Calu3 (cell line): ENCODE measurements around the gene ANGPTL2. TPM values are rescaled to one million over a fixed set of nuclear protein-coding genes. Genes with fewer than 3 reads are reported as not detected.

Source experiments
- BruUV-seq: library from RNA; stranded (reverse); fragments of 400-500 nt; replicated peaks from 2 replicates; lab custom pipeline; 2021; lab: Mats Ljungman, UMichigan
- CTCF ChIA-PET: fragments of 300-600 bp; sonication (Branson Sonifier 250); formaldehyde crosslinking; loops from one replicate; lab custom pipeline; 2022; ENCODE audit warnings: antibody characterized with exemption; lab: Charles Lee
- DNase-seq: peaks from one replicate; pipeline ENCODE4 v3.0.0; 2022
- H3K27ac Mint-ChIP-seq: one replicate; pipeline ENCODE4 v1.8.0; 2022; ENCODE audit warnings: mixed read lengths; ENCODE audit not compliant: unreplicated experiment
- H3K27me3 Mint-ChIP-seq: one replicate; pipeline ENCODE4 v1.8.0; 2022; ENCODE audit warnings: mixed read lengths; ENCODE audit not compliant: unreplicated experiment
- H3K36me3 Mint-ChIP-seq: one replicate; pipeline ENCODE4 v1.8.0; 2022; ENCODE audit warnings: mild to moderate bottlenecking, moderate library complexity, mixed read lengths; ENCODE audit not compliant: insufficient read depth, unreplicated experiment
- H3K4me1 Mint-ChIP-seq: one replicate; pipeline ENCODE4 v1.8.0; 2022; ENCODE audit warnings: mild to moderate bottlenecking, low read depth, mixed read lengths; ENCODE audit not compliant: unreplicated experiment
- H3K4me3 Mint-ChIP-seq: one replicate; pipeline ENCODE4 v1.8.0; 2022; ENCODE audit warnings: mild to moderate bottlenecking, low read depth, moderate library complexity, mixed read lengths; ENCODE audit not compliant: unreplicated experiment
- H3K9me3 Mint-ChIP-seq: one replicate; pipeline ENCODE4 v1.8.0; 2022; ENCODE audit warnings: low read depth, mixed read lengths; ENCODE audit not compliant: unreplicated experiment
- intact Hi-C: fragments of 100-400 bp; cut with micrococcal nuclease; formaldehyde crosslinking; loops from one replicate; pipeline ENCODE4 v1.10.0; 2022; ENCODE audit not compliant: unreplicated experiment
- total RNA-seq: library from RNA; stranded (reverse); gene quantifications from 2 replicates; pipeline ENCODE4 v1.2.3, GENCODE V29; 2022
- TF ChIP-seq, protein P1 (sequence below): fragments of 200-600 bp; IDR thresholded peaks from one replicate; pipeline ENCODE4 v1.8.0; 2022; ENCODE audit warnings: antibody characterized with exemption; ENCODE audit not compliant: unreplicated experiment

ANGPTL2 gene
- total RNA-seq, 1 experiment from 2014 or later, result not detected

DNA sequence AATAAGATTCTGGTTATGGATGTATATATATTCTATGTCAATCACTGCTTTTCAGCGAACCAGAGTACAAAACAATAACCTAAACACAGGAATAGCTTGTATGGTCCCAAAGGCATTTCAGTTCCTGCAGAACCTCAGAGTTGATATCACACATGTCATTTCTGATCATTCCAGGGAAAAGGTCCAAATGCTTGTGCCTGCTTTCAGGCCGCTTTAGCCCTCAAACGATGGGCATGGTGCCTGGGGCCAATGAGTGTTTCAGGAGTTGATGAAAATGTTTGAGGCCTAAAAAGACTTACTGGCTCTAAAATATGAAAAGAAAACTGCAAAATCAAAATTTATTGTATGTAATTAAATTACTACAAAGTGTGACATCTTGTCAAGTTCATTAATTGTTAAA, 22.8 kb downstream of the ANGPTL2 start:
- BruUV-seq, result no TSS peak
- no peak for DNase-seq
- H3K27ac Mint-ChIP-seq, result no peak overlapping the region
- H3K27me3 Mint-ChIP-seq, result no peaks in the 10 kb centered on the region
- no peak overlapping the region for H3K4me3 Mint-ChIP-seq
- H3K9me3 Mint-ChIP-seq, result no peaks in the 10 kb centered on the region
- no peaks in the 10 kb centered on the region for H3K4me1 Mint-ChIP-seq
- no peaks in the 10 kb centered on the region for H3K36me3 Mint-ChIP-seq
- CTCF ChIA-PET, result no interaction called here
- TF ChIP-seq, protein P1, sequence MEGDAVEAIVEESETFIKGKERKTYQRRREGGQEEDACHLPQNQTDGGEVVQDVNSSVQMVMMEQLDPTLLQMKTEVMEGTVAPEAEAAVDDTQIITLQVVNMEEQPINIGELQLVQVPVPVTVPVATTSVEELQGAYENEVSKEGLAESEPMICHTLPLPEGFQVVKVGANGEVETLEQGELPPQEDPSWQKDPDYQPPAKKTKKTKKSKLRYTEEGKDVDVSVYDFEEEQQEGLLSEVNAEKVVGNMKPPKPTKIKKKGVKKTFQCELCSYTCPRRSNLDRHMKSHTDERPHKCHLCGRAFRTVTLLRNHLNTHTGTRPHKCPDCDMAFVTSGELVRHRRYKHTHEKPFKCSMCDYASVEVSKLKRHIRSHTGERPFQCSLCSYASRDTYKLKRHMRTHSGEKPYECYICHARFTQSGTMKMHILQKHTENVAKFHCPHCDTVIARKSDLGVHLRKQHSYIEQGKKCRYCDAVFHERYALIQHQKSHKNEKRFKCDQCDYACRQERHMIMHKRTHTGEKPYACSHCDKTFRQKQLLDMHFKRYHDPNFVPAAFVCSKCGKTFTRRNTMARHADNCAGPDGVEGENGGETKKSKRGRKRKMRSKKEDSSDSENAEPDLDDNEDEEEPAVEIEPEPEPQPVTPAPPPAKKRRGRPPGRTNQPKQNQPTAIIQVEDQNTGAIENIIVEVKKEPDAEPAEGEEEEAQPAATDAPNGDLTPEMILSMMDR, result no peak
- intact Hi-C loops, result no loop called here

GRCh38 chr9:127098916-127099553, 23.4 kb downstream of the ANGPTL2 start:
- H3K4me1 Mint-ChIP-seq, result no peaks in the 10 kb centered on the region
- no peak for DNase-seq

DNA sequence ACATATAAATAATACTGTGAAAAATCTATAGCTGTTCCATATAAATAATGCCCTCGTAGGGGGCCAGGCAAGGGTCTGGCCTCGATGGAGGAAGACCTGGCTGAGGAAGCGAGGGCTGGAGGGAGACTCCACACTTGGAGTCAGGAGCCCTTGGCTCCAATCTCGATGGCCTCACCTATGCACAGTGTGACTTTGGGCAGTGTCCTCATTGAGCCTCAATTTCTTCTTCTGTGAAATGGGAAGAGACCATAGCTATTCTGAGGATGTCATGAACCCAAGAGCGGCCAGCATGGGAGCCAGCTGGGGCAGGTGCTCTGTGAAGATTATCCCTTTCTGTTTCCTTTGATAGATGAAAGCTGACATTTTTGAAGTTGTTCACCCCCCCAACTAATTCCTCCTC, 24.8 kb downstream of the ANGPTL2 start:
- CTCF ChIA-PET, result interaction anchor here (1.1 kb wide), 1 partner anchor 12 kb away, joined by 3 read pairs; no protein-coding TSS in a partner anchor
- Mint-ChIP-seq H3K36me3 (no peaks in the 10 kb centered on the region), H3K9me3 (no peaks in the 10 kb centered on the region), H3K27me3 (no peaks in the 10 kb centered on the region), H3K4me1 (no peaks in the 10 kb centered on the region), H3K27ac (no peak overlapping the region), H3K4me3 (no peak overlapping the region)
- BruUV-seq, result no TSS peak
- TF ChIP-seq, protein P1, result no peak
- no peak for DNase-seq
- intact Hi-C loops, result no loop called here

More at GRCh38 chr9:127098916-127099553, 23.4 kb downstream of the ANGPTL2 start:
- H3K4me3 Mint-ChIP-seq, result no peak overlapping the region
- TF ChIP-seq, protein P1, result no peak
- no peak overlapping the region for H3K27ac Mint-ChIP-seq
- H3K36me3 Mint-ChIP-seq, result no peaks in the 10 kb centered on the region
- H3K27me3 Mint-ChIP-seq, result no peaks in the 10 kb centered on the region
- no TSS peak for BruUV-seq
- intact Hi-C loops, result no loop called here
- CTCF ChIA-PET, result no interaction called here
- H3K9me3 Mint-ChIP-seq, result no peaks in the 10 kb centered on the region

GRCh38 chr9:127096208-127096607, 26.2 kb downstream of the ANGPTL2 start:
- Mint-ChIP-seq H3K4me3 (no peak overlapping the region), H3K27ac (no peak overlapping the region), H3K9me3 (no peaks in the 10 kb centered on the region), H3K4me1 (no peaks in the 10 kb centered on the region), H3K27me3 (no peaks in the 10 kb centered on the region), H3K36me3 (no peaks in the 10 kb centered on the region)
- TF ChIP-seq, protein P1, result no peak
- no TSS peak for BruUV-seq
- no peak for DNase-seq
- CTCF ChIA-PET, result no interaction called here
- intact Hi-C loops, result no loop called here
